ENCODE measurements around the gene KLC3. TPM values are rescaled to one million over a fixed set of nuclear protein-coding genes. Genes with fewer than 3 reads are reported as not detected.

The KLC3 gene
- total RNA-seq, 1 donor, result not detected

Other genes with a start within 250 kb of the KLC3 start
- gene PPP1R37, start 247.6 kb upstream of the KLC3 start, total RNA-seq (ENCODE audit: low replicate concordance), result 28.0 and 179 TPM in 2 replicates
- 0.25 and 0.36 TPM in 2 replicates for gene NKPD1, start 179.8 kb upstream of the KLC3 start, total RNA-seq (ENCODE audit: low replicate concordance)
- 6.9 and 10.1 TPM in 2 replicates for gene TRAPPC6A, start 162.5 kb upstream of the KLC3 start, total RNA-seq (ENCODE audit: low replicate concordance)
- 7.7 and 16.1 TPM in 2 replicates for gene BLOC1S3, start 162.0 kb upstream of the KLC3 start, total RNA-seq (ENCODE audit: low replicate concordance)
- under 0.01 TPM in 1 of 2 replicates, not detected in the other for gene EXOC3L2, start 95.3 kb upstream of the KLC3 start, total RNA-seq (ENCODE audit: low replicate concordance)
- gene MARK4, start 89.5 kb upstream of the KLC3 start, total RNA-seq (ENCODE audit: low replicate concordance), result 9.8 and 17.1 TPM in 2 replicates
- gene CKM, start 17.9 kb upstream of the KLC3 start, total RNA-seq (ENCODE audit: low replicate concordance), result not detected in 2 replicates
- 22.3 and 34.8 TPM in 2 replicates for gene ERCC2, start 29.8 kb downstream of the KLC3 start, total RNA-seq (ENCODE audit: low replicate concordance)
- gene PPP1R13L, start 64.3 kb downstream of the KLC3 start, total RNA-seq (ENCODE audit: low replicate concordance), result 1.3 and 2.8 TPM in 2 replicates
- 3.0 and 5.7 TPM in 2 replicates for gene POLR1G, start 65.9 kb downstream of the KLC3 start, total RNA-seq (ENCODE audit: low replicate concordance)
- gene ERCC1, start 83.2 kb downstream of the KLC3 start, total RNA-seq (ENCODE audit: low replicate concordance), result 109 and 111 TPM in 2 replicates
- 0.33 and 0.81 TPM in 2 replicates for gene FOSB, start 127.2 kb downstream of the KLC3 start, total RNA-seq (ENCODE audit: low replicate concordance)
- 5.7 and 26.8 TPM in 2 replicates for gene RTN2, start 156.3 kb downstream of the KLC3 start, total RNA-seq (ENCODE audit: low replicate concordance)
- gene PPM1N, start 157.7 kb downstream of the KLC3 start, total RNA-seq (ENCODE audit: low replicate concordance), result 0.99 and 2.4 TPM in 2 replicates
- gene VASP, start 166.7 kb downstream of the KLC3 start, total RNA-seq (ENCODE audit: low replicate concordance), result 31.6 and 33.3 TPM in 2 replicates
- gene OPA3, start 244.1 kb downstream of the KLC3 start, total RNA-seq (ENCODE audit: low replicate concordance), result 8.8 and 9.6 TPM in 2 replicates